ENCODE measurements around the gene FOXJ1.

GRCh38 chr17:76179496-76180467, 38.7 kb upstream of the FOXJ1 start:
- TF ChIP-seq, protein P1, sequence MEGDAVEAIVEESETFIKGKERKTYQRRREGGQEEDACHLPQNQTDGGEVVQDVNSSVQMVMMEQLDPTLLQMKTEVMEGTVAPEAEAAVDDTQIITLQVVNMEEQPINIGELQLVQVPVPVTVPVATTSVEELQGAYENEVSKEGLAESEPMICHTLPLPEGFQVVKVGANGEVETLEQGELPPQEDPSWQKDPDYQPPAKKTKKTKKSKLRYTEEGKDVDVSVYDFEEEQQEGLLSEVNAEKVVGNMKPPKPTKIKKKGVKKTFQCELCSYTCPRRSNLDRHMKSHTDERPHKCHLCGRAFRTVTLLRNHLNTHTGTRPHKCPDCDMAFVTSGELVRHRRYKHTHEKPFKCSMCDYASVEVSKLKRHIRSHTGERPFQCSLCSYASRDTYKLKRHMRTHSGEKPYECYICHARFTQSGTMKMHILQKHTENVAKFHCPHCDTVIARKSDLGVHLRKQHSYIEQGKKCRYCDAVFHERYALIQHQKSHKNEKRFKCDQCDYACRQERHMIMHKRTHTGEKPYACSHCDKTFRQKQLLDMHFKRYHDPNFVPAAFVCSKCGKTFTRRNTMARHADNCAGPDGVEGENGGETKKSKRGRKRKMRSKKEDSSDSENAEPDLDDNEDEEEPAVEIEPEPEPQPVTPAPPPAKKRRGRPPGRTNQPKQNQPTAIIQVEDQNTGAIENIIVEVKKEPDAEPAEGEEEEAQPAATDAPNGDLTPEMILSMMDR (IDR thresholded peaks at IDR 0.05) = no peak
- TF ChIP-seq POLR2A (IDR thresholded peaks at IDR 0.05) = no peak
